VCaP (cell line): Measurements from ENCODE around the gene ARHGAP1.

Experiments
- H3K27ac ChIP-seq: fragments of 450-650 bp; 2 replicates; pipeline ENCODE4 v1.5.1; 2017
- TF ChIP-seq, protein P1 (sequence below): fragments of 450-650 bp; conservative IDR thresholded peaks from 2 replicates; pipeline ENCODE4 v1.5.1; 2017; ENCODE audit warnings: mild to moderate bottlenecking, moderate library complexity

ARHGAP1 gene

GRCh38 chr11:46741600-46742484 is 41.4 kb upstream of the ARHGAP1 start:
- H3K27ac ChIP-seq, result no peak overlapping the region
- TF ChIP-seq, protein P1, sequence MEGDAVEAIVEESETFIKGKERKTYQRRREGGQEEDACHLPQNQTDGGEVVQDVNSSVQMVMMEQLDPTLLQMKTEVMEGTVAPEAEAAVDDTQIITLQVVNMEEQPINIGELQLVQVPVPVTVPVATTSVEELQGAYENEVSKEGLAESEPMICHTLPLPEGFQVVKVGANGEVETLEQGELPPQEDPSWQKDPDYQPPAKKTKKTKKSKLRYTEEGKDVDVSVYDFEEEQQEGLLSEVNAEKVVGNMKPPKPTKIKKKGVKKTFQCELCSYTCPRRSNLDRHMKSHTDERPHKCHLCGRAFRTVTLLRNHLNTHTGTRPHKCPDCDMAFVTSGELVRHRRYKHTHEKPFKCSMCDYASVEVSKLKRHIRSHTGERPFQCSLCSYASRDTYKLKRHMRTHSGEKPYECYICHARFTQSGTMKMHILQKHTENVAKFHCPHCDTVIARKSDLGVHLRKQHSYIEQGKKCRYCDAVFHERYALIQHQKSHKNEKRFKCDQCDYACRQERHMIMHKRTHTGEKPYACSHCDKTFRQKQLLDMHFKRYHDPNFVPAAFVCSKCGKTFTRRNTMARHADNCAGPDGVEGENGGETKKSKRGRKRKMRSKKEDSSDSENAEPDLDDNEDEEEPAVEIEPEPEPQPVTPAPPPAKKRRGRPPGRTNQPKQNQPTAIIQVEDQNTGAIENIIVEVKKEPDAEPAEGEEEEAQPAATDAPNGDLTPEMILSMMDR, result no peak

GRCh38 chr11:46738887-46739286 is 38.5 kb upstream of the ARHGAP1 start:
- H3K27ac ChIP-seq, result no peak overlapping the region
- TF ChIP-seq, protein P1, result no peak

DNA sequence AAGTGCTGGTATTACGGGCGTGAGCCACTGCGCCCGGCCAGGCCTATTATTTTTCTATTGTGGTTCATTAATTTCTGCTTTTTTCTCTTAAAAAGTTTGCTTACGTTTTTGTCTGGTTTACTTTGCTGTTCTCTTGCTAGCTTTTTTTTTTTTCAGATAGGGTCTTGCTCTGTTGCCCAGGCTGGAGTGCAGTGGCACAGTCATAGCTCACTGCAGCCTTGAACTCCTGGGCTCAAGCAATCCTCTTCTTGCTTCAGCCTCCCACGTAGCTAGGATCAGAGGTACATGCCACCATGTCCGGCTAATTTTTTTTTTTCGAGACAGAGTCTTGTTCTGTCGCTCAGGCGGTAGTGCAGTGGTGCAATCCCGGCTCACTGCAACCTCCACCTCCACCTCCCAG is 37.3 kb upstream of the ARHGAP1 start:
- TF ChIP-seq, protein P1, result no peak
- no peak overlapping the region for H3K27ac ChIP-seq

- TF ChIP-seq, protein P1, result no peak
- no peak overlapping the region for H3K27ac ChIP-seq
Measured at GRCh38 chr11:46736615-46737014, 36.2 kb upstream of the ARHGAP1 start.

DNA sequence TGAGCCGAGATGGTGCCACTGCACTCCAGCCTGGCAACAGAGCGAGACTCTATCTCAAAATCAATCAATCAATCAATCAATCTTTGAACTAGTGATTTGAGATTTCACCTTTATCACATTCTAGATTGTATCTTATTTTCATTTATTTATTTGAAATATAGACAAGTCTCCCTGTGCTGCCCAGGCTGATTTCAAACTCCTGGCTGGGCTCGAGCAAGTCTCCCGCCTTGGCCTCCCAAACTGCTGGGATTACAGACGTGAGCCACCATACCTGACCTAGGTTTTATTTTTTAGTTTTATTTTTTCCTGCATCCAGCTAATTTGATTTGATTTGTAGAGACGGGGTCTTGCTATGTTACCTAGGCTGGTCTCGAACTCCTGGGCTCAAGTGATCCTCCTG is 35.7 kb upstream of the ARHGAP1 start:
- no peak overlapping the region for H3K27ac ChIP-seq

GRCh38 chr11:46733234-46733633 is 32.8 kb upstream of the ARHGAP1 start:
- no peak overlapping the region for H3K27ac ChIP-seq
- TF ChIP-seq, protein P1, result no peak

More for the DNA sequence above, 35.7 kb upstream of the ARHGAP1 start:
- TF ChIP-seq, protein P1, result no peak

- H3K27ac ChIP-seq, result no peak overlapping the region
- TF ChIP-seq, protein P1, result no peak
Measured at GRCh38 chr11:46731545-46731944, 31.1 kb upstream of the ARHGAP1 start.
